K562 (cell line): Measurements from ENCODE around the gene MLST8. TPM values are rescaled to one million over a fixed set of nuclear protein-coding genes. Genes with fewer than 3 reads are reported as not detected.

Experiments
- ARID1B ChIP-seq: fragments of 450-650 bp; IDR thresholded peaks from 2 replicates; pipeline ENCODE4 v1.6.1; 2016; ENCODE audit warnings: antibody characterized with exemption, mild to moderate bottlenecking, inconsistent platforms
- CREM ChIP-seq: IDR thresholded peaks from 2 replicates; pipeline ENCODE4 v1.6.1; 2014; ENCODE audit warnings: antibody characterized with exemption, low read depth
- CTCFL ChIP-seq: IDR thresholded peaks from 2 replicates; pipeline ENCODE4 v1.6.1; 2011; ENCODE audit warnings: borderline replicate concordance, low read depth, mild to moderate bottlenecking, moderate library complexity, low read length; ENCODE audit not compliant: insufficient read depth, poor library complexity, severe bottlenecking
- E4F1 ChIP-seq: fragments of 250-450 bp; sonication (Bioruptor Pico); IDR thresholded peaks from 2 replicates; pipeline ENCODE4 v1.5.0; 2021; ENCODE audit warnings: mild to moderate bottlenecking, borderline replicate concordance
- EP300 ChIP-seq: IDR thresholded peaks from 2 replicates; pipeline ENCODE4 v1.6.1; 2012; ENCODE audit warnings: low read length, improper control_type of control experiment
- GTF2A2 ChIP-seq: IDR thresholded peaks from 2 replicates; pipeline ENCODE4 v1.6.1; 2016; ENCODE audit warnings: mild to moderate bottlenecking, missing genetic modification characterization, missing compliant biosample characterization
- NCOA1 ChIP-seq: fragments of 450-650 bp; IDR thresholded peaks from 2 replicates; pipeline ENCODE4 v1.6.1; 2016; ENCODE audit warnings: low read depth
- PHF8 ChIP-seq: fragments of 200-600 bp; sonication (generic); IDR thresholded peaks from 2 replicates; pipeline ENCODE4 v1.6.1; 2012; ENCODE audit warnings: mixed run types, mild to moderate bottlenecking, inconsistent platforms, low read length, moderate library complexity, borderline replicate concordance
- polyA plus RNA-seq, 8 experiments: library from polyadenylated mRNA; depleted of rRNA in 4 of 8; stranded (reverse) in 5 of 8; unstranded in 3 of 8; fragments of >200 nt; fragmentation: Nextera tagmentation in 2 of 8; fragmentation: Illumina TruSeq in 1 of 8; extraction: Ambion mirVana in 2 of 8; extraction: Trizol in 1 of 8; gene quantifications; 2 replicates each; pipeline versions ENCODE4 v1.2.1 to v1.2.3, GENCODE V29; 2011 to 2014; ENCODE audit warnings: inconsistent platforms in 1 of 8, missing spikeins in 1 of 8
- total RNA-seq, 7 experiments: library from RNA; depleted of rRNA in 6 of 7; stranded (reverse); fragments of >200 nt in 6 of 7; fragmentation: Illumina TruSeq in 2 of 7; extraction: Trizol in 2 of 7; gene quantifications; 2 replicates each; pipeline versions ENCODE4 v1.2.1 to v1.2.3, GENCODE V29; 2011 to 2021; ENCODE audit warnings: low replicate concordance in 1 of 7
- TF ChIP-seq, protein P1 (sequence below): fragments of 450-650 bp; formaldehyde crosslinking; IDR thresholded peaks from 2 replicates; pipeline ENCODE4 v1.4.0; 2022; ENCODE audit warnings: missing genetic modification characterization

The MLST8 gene
- total and polyA plus RNA-seq, 9 of the 15 experiments (the other 6 are each of a cell fraction or from before 2014, with no cell fraction given): 1.5 to 116 (median 43.3) TPM

DNA sequence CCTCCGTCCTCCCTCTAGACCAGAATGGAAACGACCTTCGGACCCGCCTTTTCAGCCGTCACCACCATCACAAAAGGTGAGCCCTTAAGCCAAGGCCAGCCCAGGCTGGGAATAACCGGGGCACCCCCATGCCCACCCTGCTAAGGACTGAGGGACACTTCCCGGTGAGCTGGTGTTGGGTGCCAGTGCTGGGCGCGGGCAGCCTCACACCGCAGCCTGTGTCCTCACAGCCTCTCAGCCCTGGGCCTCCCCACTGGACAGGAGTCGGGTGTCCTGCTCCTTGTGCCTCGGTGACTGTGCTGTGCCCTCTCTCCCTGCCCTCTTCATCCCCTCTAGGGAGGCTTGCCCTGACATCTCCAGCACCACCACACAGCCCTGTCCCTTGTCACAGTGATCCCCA lies 39.4 kb upstream of the MLST8 start (continued):
- TF ChIP-seq E4F1 (CRISPR knock-in tag) (no peak), EP300 (no peak), CTCFL (no peak), NCOA1 (no peak), CREM (no peak), PHF8 (no peak), GTF2A2 (tag) (no peak), ARID1B (no peak)
- TF ChIP-seq, protein P1, sequence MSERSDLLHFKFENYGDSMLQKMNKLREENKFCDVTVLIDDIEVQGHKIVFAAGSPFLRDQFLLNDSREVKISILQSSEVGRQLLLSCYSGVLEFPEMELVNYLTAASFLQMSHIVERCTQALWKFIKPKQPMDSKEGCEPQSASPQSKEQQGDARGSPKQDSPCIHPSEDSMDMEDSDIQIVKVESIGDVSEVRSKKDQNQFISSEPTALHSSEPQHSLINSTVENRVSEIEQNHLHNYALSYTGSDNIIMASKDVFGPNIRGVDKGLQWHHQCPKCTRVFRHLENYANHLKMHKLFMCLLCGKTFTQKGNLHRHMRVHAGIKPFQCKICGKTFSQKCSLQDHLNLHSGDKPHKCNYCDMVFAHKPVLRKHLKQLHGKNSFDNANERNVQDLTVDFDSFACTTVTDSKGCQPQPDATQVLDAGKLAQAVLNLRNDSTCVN (CRISPR knock-in tag): no peak
